HG02938 (cell line): ENCODE results near the gene HRC.
"Not testable (repeated sequence)": the region's sequence is repeated elsewhere in the genome, so short reads cannot be mapped to it uniquely, and the experiment has no call there.

Source experiments
- ATAC-seq: cut with Tn5 transposase; IDR thresholded peaks from one replicate; pipeline ENCODE4 v1.9.1; 2021; ENCODE audit warnings: mild to moderate bottlenecking, moderate library complexity; ENCODE audit not compliant: unreplicated experiment

HRC gene

GRCh38 chr19:49155005-49155819, at the start of gene HRC:
TSS of gene HRC (minus strand) at chr19:49155396. CDS start at chr19:49155237, 159 bp downstream.
- ATAC-seq = no peak

GRCh38 chr19:49201042-49201441, 45.8 kb upstream of the HRC start:
- ATAC-seq = no peak

GRCh38 chr19:49200238-49200862, 45.2 kb upstream of the HRC start:
- ATAC-seq = no peak

- ATAC-seq = no peak
These were observed 41.5 kb upstream of the HRC start for GRCh38 chr19:49196527-49197240.

- ATAC-seq = no peak
These were observed 39.2 kb upstream of the HRC start for GRCh38 chr19:49194408-49194807.

- no peak for ATAC-seq
These were observed 38.7 kb upstream of the HRC start for GRCh38 chr19:49193822-49194394.

- ATAC-seq = no peak
These were observed 35.6 kb upstream of the HRC start for GRCh38 chr19:49190781-49191180.

GRCh38 chr19:49189259-49189658, 34.1 kb upstream of the HRC start:
- ATAC-seq = no peak

GRCh38 chr19:49188626-49189200, 33.5 kb upstream of the HRC start:
- no peak for ATAC-seq

- no peak for ATAC-seq
These were observed 30.9 kb upstream of the HRC start for GRCh38 chr19:49186108-49186507.

- ATAC-seq = no peak
These were observed 27.7 kb upstream of the HRC start for GRCh38 chr19:49182848-49183375.

GRCh38 chr19:49182010-49182847, 27.0 kb upstream of the HRC start:
- not testable (repeated sequence) for ATAC-seq

GRCh38 chr19:49180659-49181058, 25.5 kb upstream of the HRC start:
- no peak for ATAC-seq

GRCh38 chr19:49173198-49173597, 18.0 kb upstream of the HRC start:
- no peak for ATAC-seq

GRCh38 chr19:49168421-49168820, 13.2 kb upstream of the HRC start:
- no peak for ATAC-seq

- no peak for ATAC-seq
These were observed 12.7 kb upstream of the HRC start for GRCh38 chr19:49167857-49168409.

- ATAC-seq = no peak
These were observed 10.7 kb upstream of the HRC start for GRCh38 chr19:49165865-49166301.

GRCh38 chr19:49165111-49165750, 10.0 kb upstream of the HRC start:
- no peak for ATAC-seq

GRCh38 chr19:49161987-49162386, 6.8 kb upstream of the HRC start:
- ATAC-seq = no peak
